Caco-2 (cell line): ENCODE data around the gene GATA6. TPM values are rescaled to one million over a fixed set of nuclear protein-coding genes. Genes with fewer than 3 reads are reported as not detected.

ENCODE experiments used
- BruUV-seq: library from RNA; stranded (reverse); fragments of 400-500 nt; replicated peaks from 2 replicates; lab custom pipeline; 2021; lab: Mats Ljungman, UMichigan
- CTCF ChIA-PET: fragments of 300-600 bp; sonication (Branson Sonifier 250); formaldehyde crosslinking; loops from one replicate; lab custom pipeline; 2022; ENCODE audit warnings: antibody characterized with exemption; lab: Charles Lee
- POLR2A ChIA-PET: fragments of 300-600 bp; sonication (Branson Sonifier 250); formaldehyde crosslinking; loops from one replicate; lab custom pipeline; 2022; ENCODE audit warnings: antibody characterized with exemption; lab: Charles Lee
- DNase-seq, 2 experiments: peaks; one replicate each; pipeline versions ENCODE4 v3.0.0 to v3.0.0-alpha.2; 2020 to 2022
- H3K27me3 ChIP-seq: replicated peaks from 2 replicates; pipeline ENCODE4 v1.6.0; 2011; ENCODE audit warnings: low read length; ENCODE audit not compliant: control insufficient read depth, insufficient read depth
- H3K36me3 ChIP-seq: 2 replicates; pipeline ENCODE4 v1.5.1; 2011; ENCODE audit warnings: low read length; ENCODE audit not compliant: control insufficient read depth, insufficient read depth
- H3K4me1 ChIP-seq: fragments of 250-450 bp; sonication (Bioruptor Pico); 2 replicates; pipeline ENCODE4 v1.5.1; 2020; ENCODE audit warnings: mild to moderate bottlenecking
- H3K4me3 ChIP-seq: 2 replicates; pipeline ENCODE4 v1.5.1; 2011; ENCODE audit warnings: low read depth, mild to moderate bottlenecking, control low read depth, low read length
- H3K9me3 ChIP-seq: fragments of 250-450 bp; sonication (Bioruptor Pico); 2 replicates; pipeline ENCODE4 v1.5.1; 2020; ENCODE audit warnings: mild to moderate bottlenecking, moderate library complexity
- H3K27ac Mint-ChIP-seq: one replicate; pipeline ENCODE4 v1.8.0; 2022; ENCODE audit warnings: mixed read lengths; ENCODE audit not compliant: unreplicated experiment
- H3K27me3 Mint-ChIP-seq: one replicate; pipeline ENCODE4 v1.8.0; 2022; ENCODE audit warnings: mixed read lengths; ENCODE audit not compliant: insufficient read depth, unreplicated experiment
- H3K36me3 Mint-ChIP-seq: one replicate; pipeline ENCODE4 v1.8.0; 2022; ENCODE audit warnings: mild to moderate bottlenecking, mixed read lengths; ENCODE audit not compliant: insufficient read depth, unreplicated experiment
- H3K4me1 Mint-ChIP-seq: one replicate; pipeline ENCODE4 v1.8.0; 2022; ENCODE audit warnings: low read depth, mixed read lengths; ENCODE audit not compliant: unreplicated experiment
- H3K4me3 Mint-ChIP-seq: one replicate; pipeline ENCODE4 v1.8.0; 2022; ENCODE audit warnings: mild to moderate bottlenecking, moderate library complexity, mixed read lengths; ENCODE audit not compliant: unreplicated experiment
- H3K9me3 Mint-ChIP-seq: one replicate; pipeline ENCODE4 v1.8.0; 2022; ENCODE audit warnings: mixed read lengths; ENCODE audit not compliant: unreplicated experiment
- CTCF ChIP-seq, 2 experiments: fragments of 200-600 bp in 1 of 2; IDR thresholded peaks; 1 replicate in 1 of 2; 2 replicates in 1 of 2; pipeline versions ENCODE4 v1.5.1 to v1.8.0; 2011 to 2022; ENCODE audit warnings: antibody characterized with exemption in 1 of 2, control low read depth in 1 of 2, inconsistent platforms in 1 of 2, low read depth in 1 of 2, low read length in 1 of 2, mild to moderate bottlenecking in 1 of 2, moderate library complexity in 1 of 2; ENCODE audit not compliant: insufficient read depth in 1 of 2, severe bottlenecking in 1 of 2, unreplicated experiment in 1 of 2
- intact Hi-C: fragments of 100-400 bp; cut with micrococcal nuclease; formaldehyde crosslinking; loops from one replicate; pipeline ENCODE4 v1.10.0; 2022; ENCODE audit not compliant: unreplicated experiment
- total RNA-seq: library from RNA; stranded (reverse); gene quantifications from 2 replicates; pipeline ENCODE4 v1.2.3, GENCODE V29; 2022

GATA6 gene
- total RNA-seq, 1 experiment from 2014 or later = 124 TPM

- ChIA-PET POLR2A (no interaction called here), CTCF (no interaction called here)
- no TSS peak for BruUV-seq
- intact Hi-C loops = loop anchor here (1.0 to 10.0 kb wide), 4 partner anchors 13 to 235 kb away; no protein-coding TSS in a partner anchor
- H3K4me3 ChIP-seq = no peak overlapping the region
- H3K4me1 Mint-ChIP-seq = peaks cover 27% of the 10 kb centered on the region
- peak overlapping the region; percentile 42 for H3K4me3 Mint-ChIP-seq
- H3K27me3 Mint-ChIP-seq = no peaks in the 10 kb centered on the region
- H3K9me3 Mint-ChIP-seq = no peaks in the 10 kb centered on the region
- peak overlapping the region; percentile 48 for H3K27ac Mint-ChIP-seq
- no peaks in the 10 kb centered on the region for H3K36me3 Mint-ChIP-seq
- H3K9me3 ChIP-seq = no peaks in the 10 kb centered on the region
- no peak for DNase-seq
- no peaks in the 10 kb centered on the region for H3K36me3 ChIP-seq
- no peak for TF ChIP-seq CTCF (IDR thresholded peaks at IDR 0.05; ENCODE audit: insufficient read depth in 1 of 2, low read depth in 1 of 2, low read length in 1 of 2, severe bottlenecking in 1 of 2, unreplicated experiment in 1 of 2)
- peaks cover 52% of the 10 kb centered on the region for H3K4me1 ChIP-seq
- H3K27me3 ChIP-seq = no peaks in the 10 kb centered on the region
These were observed 60.2 kb downstream of the GATA6 start for GRCh38 chr18:22229456-22230124.

GRCh38 chr18:22230471-22230945 lies 61.1 kb downstream of the GATA6 start:
- Histone ChIP-seq H3K4me3 (no peak overlapping the region), H3K36me3 (no peaks in the 10 kb centered on the region), H3K4me1 (peaks cover 52% of the 10 kb centered on the region), H3K27me3 (no peaks in the 10 kb centered on the region), H3K9me3 (no peaks in the 10 kb centered on the region)
- CTCF ChIA-PET = no interaction called here
- Mint-ChIP-seq H3K27me3 (no peaks in the 10 kb centered on the region), H3K36me3 (no peaks in the 10 kb centered on the region), H3K4me3 (no peak overlapping the region), H3K4me1 (peaks cover 28% of the 10 kb centered on the region), H3K27ac (no peak overlapping the region), H3K9me3 (no peaks in the 10 kb centered on the region)
- BruUV-seq = no TSS peak
- DNase-seq = no peak
- intact Hi-C loops = loop anchor here (5.0 kb wide), 1 partner anchor 52 kb away; no protein-coding TSS in a partner anchor
- TF ChIP-seq CTCF (IDR thresholded peaks at IDR 0.05; ENCODE audit: insufficient read depth in 1 of 2, low read depth in 1 of 2, low read length in 1 of 2, severe bottlenecking in 1 of 2, unreplicated experiment in 1 of 2) = no peak
- POLR2A ChIA-PET = no interaction called here

- H3K27me3 ChIP-seq = no peaks in the 10 kb centered on the region
- ChIA-PET POLR2A (interaction anchor here (0.5 kb wide), 1 partner anchor 42 kb away, joined by 3 read pairs; no protein-coding TSS in a partner anchor), CTCF (interaction anchor here (1.4 kb wide), 1 partner anchor 9 kb away, joined by 3 read pairs; no protein-coding TSS in a partner anchor)
- peaks cover 9% of the 10 kb centered on the region for H3K9me3 Mint-ChIP-seq
- no peaks in the 10 kb centered on the region for H3K9me3 ChIP-seq
- no peak overlapping the region for H3K4me3 Mint-ChIP-seq
- H3K27ac Mint-ChIP-seq = no peak overlapping the region
- no peaks in the 10 kb centered on the region for H3K27me3 Mint-ChIP-seq
- no TSS peak for BruUV-seq
- no peaks in the 10 kb centered on the region for H3K36me3 ChIP-seq
- no peaks in the 10 kb centered on the region for H3K36me3 Mint-ChIP-seq
- peak in 1 of 2 experiments; percentile 22 for TF ChIP-seq CTCF (IDR thresholded peaks at IDR 0.05; ENCODE audit: insufficient read depth in 1 of 2, low read depth in 1 of 2, low read length in 1 of 2, severe bottlenecking in 1 of 2, unreplicated experiment in 1 of 2)
- peaks cover 42% of the 10 kb centered on the region for H3K4me1 ChIP-seq
- no peak overlapping the region for H3K4me3 ChIP-seq
- DNase-seq = no peak
- intact Hi-C loops = loop anchor here (5.0 kb wide), 1 partner anchor 49 kb away; no protein-coding TSS in a partner anchor
- peaks cover 26% of the 10 kb centered on the region for H3K4me1 Mint-ChIP-seq
These were observed 63.9 kb downstream of the GATA6 start for GRCh38 chr18:22233266-22233665.
